Muscle of leg (tissue), 11 donors: ENCODE measurements around the gene DCP1B. TPM values are rescaled to one million over a fixed set of nuclear protein-coding genes. Genes with fewer than 3 reads are reported as not detected.
A peak's percentile ranks its signal among the peaks of the same experiment; 100 is the strongest.

ENCODE experiments used
- DNase-seq: peaks from one replicate; pipeline ENCODE4 v3.0.0; 2013
- H3K27ac ChIP-seq: one replicate; pipeline ENCODE4 v1.5.1; 2013; ENCODE audit warnings: mild to moderate bottlenecking, low read length, control low read depth
- H3K27me3 ChIP-seq: one replicate; pipeline ENCODE4 v1.6.1; 2013; ENCODE audit warnings: low read length; ENCODE audit not compliant: control insufficient read depth, insufficient read depth
- H3K36me3 ChIP-seq: one replicate; pipeline ENCODE4 v1.6.1; 2013; ENCODE audit warnings: low read length; ENCODE audit not compliant: control insufficient read depth, insufficient read depth
- H3K4me1 ChIP-seq: one replicate; pipeline ENCODE4 v1.6.1; 2013; ENCODE audit warnings: low read length; ENCODE audit not compliant: control insufficient read depth, insufficient read depth
- H3K4me3 ChIP-seq: one replicate; pipeline ENCODE4 v1.5.1; 2013; ENCODE audit warnings: low read length, control low read depth
- H3K9me3 ChIP-seq: replicated peaks from 2 replicates; pipeline ENCODE4 v1.6.1; 2013; ENCODE audit warnings: low read depth, low read length; ENCODE audit not compliant: control insufficient read depth
- WGBS: methylation state at CpG from one replicate; pipeline ENCODE4 v1.1.5; 2013; ENCODE audit warnings: missing lambda C conversion rate; ENCODE audit not compliant: insufficient coverage; 5-methylcytosine and 5-hydroxymethylcytosine counted together
- polyA plus RNA-seq, 8 donors: library from polyadenylated mRNA; unstranded; fragments of 120-200 nt; gene quantifications; one replicate each; pipeline versions ENCODE4 v1.2.1 to v1.2.3, GENCODE V29; 2013; ENCODE audit warnings: inconsistent platforms in 1 of 8, low replicate concordance in 1 of 8; ENCODE audit not compliant: insufficient read length in 8 of 8, insufficient read depth in 1 of 8
- total RNA-seq: library from RNA; stranded (reverse); fragments of 120-200 nt; gene quantifications from one replicate; pipeline ENCODE4 v1.2.4, GENCODE V29; 2013

Gene DCP1B
- total and polyA plus RNA-seq, 9 donors, result 8.3 to 13.1 (median 11.1) TPM

GRCh38 chr12:1930803-1931597 is 73.3 kb downstream of the DCP1B start:
- Histone ChIP-seq H3K27me3 (peaks cover 5% of the 10 kb centered on the region), H3K9me3 (no peaks in the 10 kb centered on the region), H3K4me1 (peaks cover 47% of the 10 kb centered on the region), H3K36me3 (no peaks in the 10 kb centered on the region), H3K27ac (no peak overlapping the region), H3K4me3 (no peak overlapping the region)
- DNase-seq, result no peak
- WGBS, result 84% methylated on average over 27 of the region's 27 CpGs

GRCh38 chr12:1929985-1930802 is 74.1 kb downstream of the DCP1B start:
- DNase-seq, result no peak
- 77% methylated on average over 10 of the region's 11 CpGs for WGBS
- H3K9me3 ChIP-seq, result no peaks in the 10 kb centered on the region
- no peaks in the 10 kb centered on the region for H3K36me3 ChIP-seq
- peaks cover 7% of the 10 kb centered on the region for H3K27me3 ChIP-seq
- no peak overlapping the region for H3K27ac ChIP-seq
- peaks cover 53% of the 10 kb centered on the region for H3K4me1 ChIP-seq
- no peak overlapping the region for H3K4me3 ChIP-seq

- Histone ChIP-seq H3K4me3 (no peak overlapping the region), H3K27ac (no peak overlapping the region), H3K36me3 (no peaks in the 10 kb centered on the region), H3K9me3 (no peaks in the 10 kb centered on the region), H3K4me1 (peaks cover 56% of the 10 kb centered on the region), H3K27me3 (peaks cover 7% of the 10 kb centered on the region)
- no peak for DNase-seq
- WGBS, result 77% methylated on average over 7 of the region's 11 CpGs
Observed at GRCh38 chr12:1929241-1929984, 74.8 kb downstream of the DCP1B start.

GRCh38 chr12:1928439-1929121 is 75.7 kb downstream of the DCP1B start:
- Histone ChIP-seq H3K9me3 (no peaks in the 10 kb centered on the region), H3K4me3 (no peak overlapping the region), H3K36me3 (no peaks in the 10 kb centered on the region), H3K27ac (no peak overlapping the region), H3K4me1 (peaks cover 53% of the 10 kb centered on the region), H3K27me3 (peaks cover 7% of the 10 kb centered on the region)
- no peak for DNase-seq
- WGBS, result 91% methylated on average over 20 of the region's 22 CpGs

- Histone ChIP-seq H3K27me3 (peaks cover 7% of the 10 kb centered on the region), H3K9me3 (no peaks in the 10 kb centered on the region), H3K4me1 (peaks cover 46% of the 10 kb centered on the region), H3K27ac (no peak overlapping the region), H3K36me3 (no peaks in the 10 kb centered on the region), H3K4me3 (no peak overlapping the region)
- peak; percentile 21 for DNase-seq
- 56% methylated on average over 15 of the region's 15 CpGs for WGBS
Observed at GRCh38 chr12:1927751-1928351, 76.4 kb downstream of the DCP1B start.

- DNase-seq, result no peak
- Histone ChIP-seq H3K9me3 (no peaks in the 10 kb centered on the region), H3K27me3 (peaks cover 7% of the 10 kb centered on the region), H3K4me1 (peaks cover 39% of the 10 kb centered on the region), H3K27ac (no peak overlapping the region), H3K4me3 (no peak overlapping the region), H3K36me3 (no peaks in the 10 kb centered on the region)
- WGBS, result 83% methylated on average over 3 of the region's 11 CpGs
Observed at GRCh38 chr12:1927051-1927680, 77.1 kb downstream of the DCP1B start.

GRCh38 chr12:1926251-1926657 is 78.0 kb downstream of the DCP1B start:
- 66% methylated on average over 6 of the region's 7 CpGs for WGBS
- no peak overlapping the region for H3K4me3 ChIP-seq
- H3K4me1 ChIP-seq, result peaks cover 35% of the 10 kb centered on the region
- H3K9me3 ChIP-seq, result no peaks in the 10 kb centered on the region
- H3K27me3 ChIP-seq, result peaks cover 7% of the 10 kb centered on the region
- H3K27ac ChIP-seq, result no peak overlapping the region
- H3K36me3 ChIP-seq, result no peaks in the 10 kb centered on the region
- no peak for DNase-seq

GRCh38 chr12:1925684-1926006 is 78.6 kb downstream of the DCP1B start:
- no peak overlapping the region for H3K4me3 ChIP-seq
- H3K9me3 ChIP-seq, result no peaks in the 10 kb centered on the region
- H3K4me1 ChIP-seq, result peaks cover 35% of the 10 kb centered on the region
- 86% methylated on average over 1 of the region's 3 CpGs for WGBS
- no peak for DNase-seq
- no peak overlapping the region for H3K27ac ChIP-seq
- no peaks in the 10 kb centered on the region for H3K36me3 ChIP-seq
- peaks cover 7% of the 10 kb centered on the region for H3K27me3 ChIP-seq

- H3K36me3 ChIP-seq, result no peaks in the 10 kb centered on the region
- H3K27me3 ChIP-seq, result peaks cover 7% of the 10 kb centered on the region
- DNase-seq, result no peak
- H3K4me1 ChIP-seq, result peaks cover 35% of the 10 kb centered on the region
- no peak overlapping the region for H3K27ac ChIP-seq
- H3K4me3 ChIP-seq, result no peak overlapping the region
- WGBS, result 74% methylated on average over 6 of the region's 7 CpGs
- H3K9me3 ChIP-seq, result no peaks in the 10 kb centered on the region
Observed at GRCh38 chr12:1924996-1925683, 79.1 kb downstream of the DCP1B start.
